ENCODE data around the gene SPHKAP. TPM values are rescaled to one million over a fixed set of nuclear protein-coding genes. Genes with fewer than 3 reads are reported as not detected.

SPHKAP gene
- total and polyA plus RNA-seq, 2 donors (not counting 3 experiments of a cell fraction or from before 2014, with no cell fraction given): not detected

DNA sequence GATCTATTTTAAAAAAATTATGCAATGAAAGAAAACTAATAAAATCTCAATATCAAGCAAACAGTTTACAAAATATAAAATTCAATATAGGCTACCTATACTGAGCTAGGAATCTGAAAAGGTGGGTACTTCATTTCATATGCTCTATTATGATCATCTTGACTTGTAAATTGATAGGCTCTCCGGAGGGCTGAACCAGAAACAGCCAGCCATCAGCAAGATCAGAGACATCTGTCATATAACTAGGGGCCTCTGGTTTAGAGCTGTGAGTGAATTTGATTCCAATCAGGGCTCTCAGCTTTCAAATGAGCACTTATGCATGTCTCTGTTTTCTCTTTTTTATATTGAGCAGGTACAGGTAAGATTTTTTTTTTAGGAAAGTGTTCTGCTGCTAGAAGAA, 114.2 kb downstream of the SPHKAP start:
- FAIRE-seq (no peak), DNase-seq (ENCODE audit: low read depth, low spot score) (no peak)
- Histone ChIP-seq H4K20me1 (replicated peaks; ENCODE audit: control insufficient read depth, extremely low read depth, insufficient read depth, low read length) (no peaks in the 10 kb centered on the region), H3K36me3 (ENCODE audit: control insufficient read depth in 2 of 2, extremely low read depth in 1 of 2, insufficient read depth in 2 of 2, low read length in 2 of 2) (no peaks in the 10 kb centered on the region), H3K27me3 (ENCODE audit: control insufficient read depth in 2 of 2, insufficient read depth in 2 of 2, low read length in 2 of 2) (no peaks in the 10 kb centered on the region), H3K27ac (ENCODE audit: insufficient read depth, low read depth, low read length) (no peak overlapping the region), H2AFZ (ENCODE audit: low read depth, low read length) (no peak overlapping the region), H3K9me3 (replicated peaks; ENCODE audit: control insufficient read depth, insufficient read depth, low read length) (peaks cover 3% of the 10 kb centered on the region), H3K4me1 (ENCODE audit: control insufficient read depth, extremely low read depth, insufficient read depth, low read length) (no peaks in the 10 kb centered on the region), H3K4me3 (replicated peaks in 1 of 3; ENCODE audit: insufficient read depth in 1 of 3, low read depth in 1 of 3, low read length in 3 of 3) (no peak overlapping the region), H3K9me1 (replicated peaks; ENCODE audit: control insufficient read depth, extremely low read depth, insufficient read depth, low read length) (no peaks in the 10 kb centered on the region), H3K9ac (replicated peaks; ENCODE audit: extremely low read depth, insufficient read depth, low read length) (no peak overlapping the region), H3K79me2 (ENCODE audit: control insufficient read depth, insufficient read depth, low read length) (no peaks in the 10 kb centered on the region), H3K4me2 (ENCODE audit: insufficient read depth, low read length) (no peak overlapping the region)
- intact Hi-C loops (cut with micrococcal nuclease): no loop called here
- no TSS peak for BruUV-seq (replicated peaks)
- dilution Hi-C loops (cut with MboI; ENCODE audit: extremely low pct_ligation_motif_present, low sequenced_read_pairs): no loop called here
- TF ChIP-seq, protein P1, sequence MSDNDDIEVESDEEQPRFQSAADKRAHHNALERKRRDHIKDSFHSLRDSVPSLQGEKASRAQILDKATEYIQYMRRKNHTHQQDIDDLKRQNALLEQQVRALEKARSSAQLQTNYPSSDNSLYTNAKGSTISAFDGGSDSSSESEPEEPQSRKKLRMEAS (IDR thresholded peaks at IDR 0.05; ENCODE audit: insufficient read depth, insufficient read length): no peak
- TF ChIP-seq GATA2 (IDR thresholded peaks at IDR 0.05; ENCODE audit: insufficient read depth, insufficient read length, low read depth, low read length) (no peak), EZH2 (IDR thresholded peaks at IDR 0.05; ENCODE audit: borderline replicate concordance, low read depth, low read length, severe bottlenecking) (no peak), POLR2A (IDR thresholded peaks at IDR 0.05; ENCODE audit: low read depth, low read length) (no peak), FOS (IDR thresholded peaks at IDR 0.05; ENCODE audit: borderline replicate concordance, insufficient read depth, low read length) (no peak), MYC (IDR thresholded peaks at IDR 0.05; ENCODE audit: low read depth, low read length) (no peak), JUN (IDR thresholded peaks at IDR 0.05; ENCODE audit: borderline replicate concordance, insufficient read depth, insufficient read length, low read depth) (no peak), POLR2AphosphoS5 (IDR thresholded peaks at IDR 0.05; ENCODE audit: insufficient read depth, low read depth, low read length) (no peak)
- TF ChIP-seq, protein P2, sequence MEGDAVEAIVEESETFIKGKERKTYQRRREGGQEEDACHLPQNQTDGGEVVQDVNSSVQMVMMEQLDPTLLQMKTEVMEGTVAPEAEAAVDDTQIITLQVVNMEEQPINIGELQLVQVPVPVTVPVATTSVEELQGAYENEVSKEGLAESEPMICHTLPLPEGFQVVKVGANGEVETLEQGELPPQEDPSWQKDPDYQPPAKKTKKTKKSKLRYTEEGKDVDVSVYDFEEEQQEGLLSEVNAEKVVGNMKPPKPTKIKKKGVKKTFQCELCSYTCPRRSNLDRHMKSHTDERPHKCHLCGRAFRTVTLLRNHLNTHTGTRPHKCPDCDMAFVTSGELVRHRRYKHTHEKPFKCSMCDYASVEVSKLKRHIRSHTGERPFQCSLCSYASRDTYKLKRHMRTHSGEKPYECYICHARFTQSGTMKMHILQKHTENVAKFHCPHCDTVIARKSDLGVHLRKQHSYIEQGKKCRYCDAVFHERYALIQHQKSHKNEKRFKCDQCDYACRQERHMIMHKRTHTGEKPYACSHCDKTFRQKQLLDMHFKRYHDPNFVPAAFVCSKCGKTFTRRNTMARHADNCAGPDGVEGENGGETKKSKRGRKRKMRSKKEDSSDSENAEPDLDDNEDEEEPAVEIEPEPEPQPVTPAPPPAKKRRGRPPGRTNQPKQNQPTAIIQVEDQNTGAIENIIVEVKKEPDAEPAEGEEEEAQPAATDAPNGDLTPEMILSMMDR (IDR thresholded peaks at IDR 0.05; ENCODE audit: extremely low read depth in 1 of 2, insufficient read depth in 1 of 2, low read depth in 1 of 2, low read length in 2 of 2): no peak
- ChIA-PET POLR2A (interaction anchor here (0.6 kb wide), 1 partner anchor 778 kb away, joined by 6 read pairs; no protein-coding TSS in a partner anchor), CTCF (no interaction called here)

Data from endothelial cell of umbilical vein (primary cell).